Measurements from ENCODE around the gene CDH2. TPM values are rescaled to one million over a fixed set of nuclear protein-coding genes. Genes with fewer than 3 reads are reported as not detected.

The CDH2 gene
- total and polyA plus RNA-seq, 2 experiments from 2014 or later: 81.8 to 117 TPM

DNA sequence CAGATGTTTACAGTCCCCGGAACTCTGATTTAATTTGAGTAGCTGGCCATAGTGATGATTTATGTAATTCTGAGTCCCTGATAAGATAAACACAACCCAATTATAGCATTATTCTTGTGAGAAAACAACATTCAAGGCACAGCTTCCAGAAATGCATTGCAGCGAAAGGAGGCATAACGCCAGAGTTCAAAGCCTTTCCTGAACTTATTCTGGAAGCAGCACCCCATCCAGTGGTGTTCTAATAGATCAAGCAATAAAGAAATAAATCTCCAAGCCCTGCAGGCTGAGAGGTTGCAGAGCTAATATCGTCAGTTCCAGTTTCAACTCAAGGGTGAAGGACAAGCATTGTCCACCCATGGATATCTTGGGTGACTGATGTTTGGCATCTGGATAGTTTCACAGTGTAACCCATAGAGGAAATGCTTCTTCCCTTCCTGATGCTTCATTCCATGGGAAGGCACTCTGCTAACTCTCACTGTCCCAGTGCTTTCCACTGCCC, 18.8 kb downstream of the CDH2 start:
- Histone ChIP-seq H3K9me3 (ENCODE audit: low read depth) (no peaks in the 10 kb centered on the region), H3K4me3 (no peak overlapping the region), H4K20me1 (ENCODE audit: insufficient read depth, poor library complexity, severe bottlenecking) (no peaks in the 10 kb centered on the region), H3K27me3 (no peaks in the 10 kb centered on the region), H3K27ac (peak overlapping the region; percentile 10), H3K4me2 (peak overlapping the region; percentile 38), H3K4me1 (ENCODE audit: insufficient read depth) (peaks cover 35% of the 10 kb centered on the region), H3K9me2 (replicated peaks; ENCODE audit: insufficient read depth) (no peaks in the 10 kb centered on the region), H3K79me2 (peaks cover 84% of the 10 kb centered on the region), H3K36me3 (replicated peaks; ENCODE audit: insufficient read depth, low read depth) (no peaks in the 10 kb centered on the region), H2AFZ (no peak overlapping the region)
- WGBS (ENCODE audit: low lambda C conversion rate, missing lambda C conversion rate): 50% methylated on average over 4 of the region's 4 CpGs
- DNase-seq (ENCODE audit: low spot score): no peak
- TF ChIP-seq CTCF (IDR thresholded peaks at IDR 0.05; ENCODE audit: poor library complexity) (peak; percentile 20), EZH2phosphoT487 (IDR thresholded peaks at IDR 0.05; ENCODE audit: low read depth, severe bottlenecking, unreplicated experiment) (no peak), EZH2 (IDR thresholded peaks at IDR 0.05; ENCODE audit: borderline replicate concordance) (no peak)

GRCh38 chr18:28153485-28154065, 23.4 kb downstream of the CDH2 start:
- H3K9me2 ChIP-seq (replicated peaks; ENCODE audit: insufficient read depth): no peaks in the 10 kb centered on the region
- TF ChIP-seq EZH2 (IDR thresholded peaks at IDR 0.05; ENCODE audit: borderline replicate concordance): no peak
- TF ChIP-seq CTCF (IDR thresholded peaks at IDR 0.05; ENCODE audit: poor library complexity): no peak
- no peak for TF ChIP-seq EZH2phosphoT487 (IDR thresholded peaks at IDR 0.05; ENCODE audit: low read depth, severe bottlenecking, unreplicated experiment)
- no peaks in the 10 kb centered on the region for H3K9me3 ChIP-seq (ENCODE audit: low read depth)
- peak overlapping the region; percentile 40 for H3K4me2 ChIP-seq
- no peak for DNase-seq (ENCODE audit: low spot score)
- no peaks in the 10 kb centered on the region for H3K36me3 ChIP-seq (replicated peaks; ENCODE audit: insufficient read depth, low read depth)
- no peaks in the 10 kb centered on the region for H3K27me3 ChIP-seq
- no peak overlapping the region for H3K27ac ChIP-seq
- H4K20me1 ChIP-seq (ENCODE audit: insufficient read depth, poor library complexity, severe bottlenecking): no peaks in the 10 kb centered on the region
- H3K79me2 ChIP-seq: peaks cover 82% of the 10 kb centered on the region
- peaks cover 21% of the 10 kb centered on the region for H3K4me1 ChIP-seq (ENCODE audit: insufficient read depth)
- 56% methylated on average over 3 of the region's 3 CpGs for WGBS (ENCODE audit: low lambda C conversion rate, missing lambda C conversion rate)
- H2AFZ ChIP-seq: no peak overlapping the region
- no peak overlapping the region for H3K4me3 ChIP-seq

- Histone ChIP-seq H3K9me3 (ENCODE audit: low read depth) (no peaks in the 10 kb centered on the region), H3K4me1 (ENCODE audit: insufficient read depth) (peaks cover 12% of the 10 kb centered on the region), H3K4me2 (no peak overlapping the region), H3K9me2 (replicated peaks; ENCODE audit: insufficient read depth) (no peaks in the 10 kb centered on the region), H3K27ac (no peak overlapping the region), H3K79me2 (peaks cover 77% of the 10 kb centered on the region), H3K27me3 (no peaks in the 10 kb centered on the region), H4K20me1 (ENCODE audit: insufficient read depth, poor library complexity, severe bottlenecking) (no peaks in the 10 kb centered on the region), H2AFZ (no peak overlapping the region), H3K36me3 (replicated peaks; ENCODE audit: insufficient read depth, low read depth) (no peaks in the 10 kb centered on the region), H3K4me3 (no peak overlapping the region)
- DNase-seq (ENCODE audit: low spot score): no peak
- no peak for TF ChIP-seq EZH2 (IDR thresholded peaks at IDR 0.05; ENCODE audit: borderline replicate concordance)
- no peak for TF ChIP-seq EZH2phosphoT487 (IDR thresholded peaks at IDR 0.05; ENCODE audit: low read depth, severe bottlenecking, unreplicated experiment)
- TF ChIP-seq CTCF (IDR thresholded peaks at IDR 0.05; ENCODE audit: poor library complexity): no peak
- WGBS (ENCODE audit: low lambda C conversion rate, missing lambda C conversion rate): 64% methylated on average over 3 of the region's 3 CpGs
These were observed 24.2 kb downstream of the CDH2 start for GRCh38 chr18:28152754-28153153.
